PC-9 (cell line): ENCODE data around the gene EFS.

Experiments used
- EZH2 ChIP-seq: fragments of 200-600 bp; sonication (generic); IDR thresholded peaks from 2 replicates; pipeline ENCODE4 v1.8.0; 2017; ENCODE audit warnings: antibody characterized with exemption, low read depth
- TF ChIP-seq, protein P1 (sequence below): fragments of 200-600 bp; sonication (generic); conservative IDR thresholded peaks from 2 replicates; pipeline ENCODE4 v1.6.1; 2017; ENCODE audit warnings: mixed run types, antibody characterized with exemption, mild to moderate bottlenecking, moderate library complexity

DNA sequence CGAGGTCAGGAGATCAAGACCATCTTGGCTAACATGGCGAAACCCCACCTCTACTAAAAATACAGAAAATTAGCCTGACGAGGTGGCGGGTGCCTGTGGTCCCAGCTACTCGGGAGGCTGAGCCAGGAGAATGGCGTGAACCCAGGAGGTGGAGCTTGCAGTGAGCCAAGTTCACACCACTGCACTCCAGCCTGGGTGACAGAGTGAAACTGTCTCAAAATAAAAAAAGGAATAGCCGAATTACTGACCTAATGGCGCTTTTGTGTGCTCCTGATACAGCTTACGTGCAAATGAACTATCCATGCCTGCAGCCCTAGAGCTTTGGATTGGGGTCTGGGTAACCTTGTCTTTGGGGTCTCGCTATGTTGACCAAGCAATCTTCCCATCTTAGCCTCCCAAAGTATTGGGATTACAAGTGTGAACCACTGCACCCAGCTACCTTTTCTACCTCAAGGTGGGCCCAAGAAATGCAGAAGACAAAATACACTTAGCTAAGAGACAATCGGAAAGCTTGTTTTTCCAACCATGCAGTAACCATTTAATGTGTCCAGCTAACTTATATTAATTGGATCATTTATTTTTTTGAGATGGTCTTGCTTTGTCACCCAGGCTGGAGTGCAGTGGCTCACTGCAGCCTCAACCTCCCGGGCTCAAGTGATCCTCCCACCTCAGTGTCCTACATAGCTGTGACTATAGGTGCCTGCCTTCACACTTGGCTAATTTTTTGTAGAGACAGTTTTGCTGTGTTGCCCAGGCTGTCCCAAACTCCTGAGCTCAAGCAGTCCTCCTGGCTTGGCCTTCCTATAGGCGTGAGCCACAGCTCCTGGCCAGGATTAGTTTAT, 38.3 kb downstream of the EFS start:
- TF ChIP-seq, protein P1, sequence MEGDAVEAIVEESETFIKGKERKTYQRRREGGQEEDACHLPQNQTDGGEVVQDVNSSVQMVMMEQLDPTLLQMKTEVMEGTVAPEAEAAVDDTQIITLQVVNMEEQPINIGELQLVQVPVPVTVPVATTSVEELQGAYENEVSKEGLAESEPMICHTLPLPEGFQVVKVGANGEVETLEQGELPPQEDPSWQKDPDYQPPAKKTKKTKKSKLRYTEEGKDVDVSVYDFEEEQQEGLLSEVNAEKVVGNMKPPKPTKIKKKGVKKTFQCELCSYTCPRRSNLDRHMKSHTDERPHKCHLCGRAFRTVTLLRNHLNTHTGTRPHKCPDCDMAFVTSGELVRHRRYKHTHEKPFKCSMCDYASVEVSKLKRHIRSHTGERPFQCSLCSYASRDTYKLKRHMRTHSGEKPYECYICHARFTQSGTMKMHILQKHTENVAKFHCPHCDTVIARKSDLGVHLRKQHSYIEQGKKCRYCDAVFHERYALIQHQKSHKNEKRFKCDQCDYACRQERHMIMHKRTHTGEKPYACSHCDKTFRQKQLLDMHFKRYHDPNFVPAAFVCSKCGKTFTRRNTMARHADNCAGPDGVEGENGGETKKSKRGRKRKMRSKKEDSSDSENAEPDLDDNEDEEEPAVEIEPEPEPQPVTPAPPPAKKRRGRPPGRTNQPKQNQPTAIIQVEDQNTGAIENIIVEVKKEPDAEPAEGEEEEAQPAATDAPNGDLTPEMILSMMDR: no peak
- TF ChIP-seq EZH2: no peak
